ENCODE results near the gene ATP6V1G3. TPM values are rescaled to one million over a fixed set of nuclear protein-coding genes. Genes with fewer than 3 reads are reported as not detected.

The ATP6V1G3 gene
- total RNA-seq, 1 donor from 2014 or later = not detected

DNA sequence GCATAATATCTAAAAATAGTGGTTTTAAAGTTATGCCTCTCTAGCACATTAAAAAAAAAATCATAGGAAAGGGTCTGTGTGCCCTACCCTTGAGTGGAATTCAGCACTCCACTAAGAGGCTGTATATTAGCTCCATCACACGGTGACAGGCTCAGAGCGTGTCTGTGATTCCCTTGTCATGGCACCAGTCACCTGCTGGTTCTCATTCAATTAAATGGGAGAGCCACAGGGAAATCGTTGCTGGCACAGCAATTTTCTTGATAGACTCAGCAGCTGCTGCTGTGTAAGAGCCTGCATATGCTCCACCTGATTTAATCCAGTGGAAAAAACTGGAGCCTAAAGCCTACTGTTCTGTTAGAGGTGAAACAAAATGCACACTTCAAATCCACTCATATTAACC is 9.5 kb downstream of the ATP6V1G3 start:
- Histone ChIP-seq H3K9me3 (ENCODE audit: low read depth) (no peaks in the 10 kb centered on the region), H3K4me3 (no peak overlapping the region), H3K27me3 (no peaks in the 10 kb centered on the region), H3K9ac (no peak overlapping the region), H3F3A (ENCODE audit: low read depth) (no peaks in the 10 kb centered on the region), H3K36me3 (no peaks in the 10 kb centered on the region), H3K4me2 (no peak overlapping the region), H3K4me1 (peaks cover 11% of the 10 kb centered on the region), H3K27ac (no peak overlapping the region), H3K79me2 (ENCODE audit: low read depth) (no peaks in the 10 kb centered on the region), H4K20me1 (ENCODE audit: low read depth) (no peaks in the 10 kb centered on the region), H2AFZ (replicated peaks) (no peak overlapping the region)
- Mint-ChIP-seq H3K9me3 (no peaks in the 10 kb centered on the region), H3K4me3 (no peak overlapping the region), H3K36me3 (no peaks in the 10 kb centered on the region), H3K27me3 (ENCODE audit: insufficient read depth, low read depth) (no peaks in the 10 kb centered on the region), H3K27ac (no peak overlapping the region), H3K4me1 (peaks cover 28% of the 10 kb centered on the region)
- DNase-seq (ENCODE audit: low spot score) = peak; percentile 14
- TF ChIP-seq EZH2 (IDR thresholded peaks at IDR 0.05) = no peak
- TF ChIP-seq CTCF (IDR thresholded peaks at IDR 0.05) = no peak
- TF ChIP-seq EZH2phosphoT487 (IDR thresholded peaks at IDR 0.05) = no peak

DNA sequence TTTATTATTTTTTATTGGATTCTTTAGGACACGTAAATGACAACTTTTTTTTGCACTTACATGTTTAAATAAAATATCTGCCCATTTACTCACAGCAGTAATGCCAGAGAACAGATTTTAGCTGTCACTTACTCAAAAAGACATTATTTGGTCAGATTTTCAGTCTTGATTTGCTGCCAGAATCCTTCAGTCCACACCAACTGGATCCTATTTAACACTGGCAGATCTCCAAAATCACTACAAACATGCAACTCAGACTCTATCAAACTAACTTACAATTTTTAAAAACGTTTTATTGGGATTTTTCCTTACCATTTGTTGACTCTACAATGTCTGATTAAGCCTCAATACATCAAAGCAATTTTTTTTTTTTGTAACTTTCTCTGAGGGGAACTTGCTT is 11.1 kb downstream of the ATP6V1G3 start:
- no peak for DNase-seq (ENCODE audit: low spot score)
- no peaks in the 10 kb centered on the region for H3K9me3 ChIP-seq (ENCODE audit: low read depth)
- H3K4me2 ChIP-seq = peak overlapping the region; percentile 32
- H4K20me1 ChIP-seq (ENCODE audit: low read depth) = no peaks in the 10 kb centered on the region
- no peak overlapping the region for H3K4me3 ChIP-seq
- no peaks in the 10 kb centered on the region for H3K79me2 ChIP-seq (ENCODE audit: low read depth)
- peaks cover 28% of the 10 kb centered on the region for H3K4me1 Mint-ChIP-seq
- H3K9ac ChIP-seq = no peak overlapping the region
- H3K27me3 ChIP-seq = no peaks in the 10 kb centered on the region
- TF ChIP-seq CTCF (IDR thresholded peaks at IDR 0.05) (no peak), EZH2 (IDR thresholded peaks at IDR 0.05) (no peak), EZH2phosphoT487 (IDR thresholded peaks at IDR 0.05) (no peak)
- H3K36me3 ChIP-seq = no peaks in the 10 kb centered on the region
- H3F3A ChIP-seq (ENCODE audit: low read depth) = no peaks in the 10 kb centered on the region
- no peak overlapping the region for H3K27ac Mint-ChIP-seq
- no peaks in the 10 kb centered on the region for H3K27me3 Mint-ChIP-seq (ENCODE audit: insufficient read depth, low read depth)
- no peak overlapping the region for H2AFZ ChIP-seq (replicated peaks)
- peak overlapping the region; percentile 17 for H3K27ac ChIP-seq
- H3K4me1 ChIP-seq = peaks cover 9% of the 10 kb centered on the region
- no peak overlapping the region for H3K4me3 Mint-ChIP-seq
- H3K36me3 Mint-ChIP-seq = no peaks in the 10 kb centered on the region
- no peaks in the 10 kb centered on the region for H3K9me3 Mint-ChIP-seq

DNA sequence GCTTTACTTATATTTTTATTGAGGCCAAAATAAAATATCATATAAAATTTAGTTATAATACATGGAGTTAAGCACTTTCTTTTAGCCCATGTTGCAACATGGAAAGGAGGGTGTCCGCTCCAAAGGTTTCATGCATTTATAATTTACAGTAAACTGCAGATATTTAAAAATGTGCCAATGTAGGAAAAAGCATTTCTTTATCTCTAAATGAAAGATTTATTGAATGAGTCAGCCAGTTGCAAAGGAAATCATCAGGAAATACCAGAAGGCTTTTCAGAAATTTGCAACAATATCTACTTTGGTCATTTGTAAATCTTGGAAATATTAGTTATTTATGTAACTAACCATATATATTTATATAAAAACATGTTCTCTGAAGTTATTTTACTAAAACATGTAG is 12.1 kb downstream of the ATP6V1G3 start:
- no peak overlapping the region for H3K4me3 Mint-ChIP-seq
- TF ChIP-seq EZH2 (IDR thresholded peaks at IDR 0.05) (no peak), EZH2phosphoT487 (IDR thresholded peaks at IDR 0.05) (no peak), CTCF (IDR thresholded peaks at IDR 0.05) (no peak)
- no peaks in the 10 kb centered on the region for H3K27me3 Mint-ChIP-seq (ENCODE audit: insufficient read depth, low read depth)

More for the DNA sequence above, 12.1 kb downstream of the ATP6V1G3 start:
- H3K27ac ChIP-seq = no peak overlapping the region
- no peak overlapping the region for H3K4me3 ChIP-seq
- no peak overlapping the region for H3K27ac Mint-ChIP-seq
- H3K9ac ChIP-seq = no peak overlapping the region
- H2AFZ ChIP-seq (replicated peaks) = no peak overlapping the region
- no peak overlapping the region for H3K4me2 ChIP-seq
- peaks cover 28% of the 10 kb centered on the region for H3K4me1 Mint-ChIP-seq
- H3K4me1 ChIP-seq = peaks cover 8% of the 10 kb centered on the region
- no peaks in the 10 kb centered on the region for H4K20me1 ChIP-seq (ENCODE audit: low read depth)
- H3K9me3 Mint-ChIP-seq = no peaks in the 10 kb centered on the region
- no peak for DNase-seq (ENCODE audit: low spot score)
- H3K79me2 ChIP-seq (ENCODE audit: low read depth) = no peaks in the 10 kb centered on the region
- no peaks in the 10 kb centered on the region for H3F3A ChIP-seq (ENCODE audit: low read depth)
- H3K27me3 ChIP-seq = no peaks in the 10 kb centered on the region
- no peaks in the 10 kb centered on the region for H3K36me3 ChIP-seq
- no peaks in the 10 kb centered on the region for H3K36me3 Mint-ChIP-seq
- H3K9me3 ChIP-seq (ENCODE audit: low read depth) = no peaks in the 10 kb centered on the region
